Prostate gland (tissue), 2 donors: ENCODE measurements around the gene GLO1.

ENCODE experiments used
- CTCF ChIP-seq, 4 experiments: fragments of 200-600 bp in 2 of 4; fragments of 450-650 bp in 2 of 4; sonication (generic) in 2 of 4; IDR thresholded peaks; 1 replicate in 3 of 4; 2 replicates in 1 of 4; pipeline ENCODE4 v1.5.1; 2016 to 2019; ENCODE audit warnings: antibody characterized with exemption in 4 of 4, mild to moderate bottlenecking in 2 of 4, moderate library complexity in 2 of 4
- POLR2AphosphoS5 ChIP-seq: sonication (generic); formaldehyde crosslinking; IDR thresholded peaks from one replicate; pipeline ENCODE4 v1.6.1; 2017; ENCODE audit warnings: antibody characterized with exemption

GRCh38 chr6:38749473-38749872 lies 46.5 kb upstream of the GLO1 start:
- TF ChIP-seq CTCF (IDR thresholded peaks at IDR 0.05) (no peak), POLR2AphosphoS5 (no peak)
